H9 (cell line): ENCODE results near the gene SLC24A4. TPM values are rescaled to one million over a fixed set of nuclear protein-coding genes. Genes with fewer than 3 reads are reported as not detected.

Experiments used
- DNase-seq: peaks from one replicate; pipeline ENCODE4 v3.0.0-alpha.2; 2017
- H2AFZ ChIP-seq: one replicate; pipeline ENCODE4 v1.6.1; 2013; ENCODE audit warnings: mild to moderate bottlenecking, low read length, control low read depth, moderate library complexity
- H2AK5ac ChIP-seq: 2 replicates; pipeline ENCODE4 v1.6.1; 2013; ENCODE audit warnings: low read length, control low read depth, mixed read lengths; ENCODE audit not compliant: insufficient read length
- H2BK120ac ChIP-seq: one replicate; pipeline ENCODE4 v1.6.1; 2013; ENCODE audit warnings: low read depth, mild to moderate bottlenecking, low read length, control low read depth, inconsistent platforms; ENCODE audit not compliant: poor library complexity, severe bottlenecking
- H2BK12ac ChIP-seq: 2 replicates; pipeline ENCODE4 v1.6.1; 2013; ENCODE audit warnings: low read length, control low read depth, mixed read lengths, low read depth; ENCODE audit not compliant: insufficient read length
- H2BK15ac ChIP-seq: 2 replicates; pipeline ENCODE4 v1.6.1; 2013; ENCODE audit warnings: low read depth, low read length, control low read depth
- H2BK20ac ChIP-seq: one replicate; pipeline ENCODE4 v1.6.1; 2013; ENCODE audit warnings: low read depth, mild to moderate bottlenecking, low read length, control low read depth, inconsistent platforms; ENCODE audit not compliant: poor library complexity, severe bottlenecking
- H2BK5ac ChIP-seq: 2 replicates; pipeline ENCODE4 v1.6.1; 2013; ENCODE audit warnings: low read length, control low read depth, mixed read lengths; ENCODE audit not compliant: insufficient read length
- H3K14ac ChIP-seq: 2 replicates; pipeline ENCODE4 v1.6.1; 2013; ENCODE audit warnings: low read length, control low read depth; ENCODE audit not compliant: insufficient read depth
- H3K18ac ChIP-seq: 2 replicates; pipeline ENCODE4 v1.6.1; 2013; ENCODE audit warnings: low read depth, mild to moderate bottlenecking, mixed read lengths, low read length, control low read depth; ENCODE audit not compliant: insufficient read length
- H3K23ac ChIP-seq: 2 replicates; pipeline ENCODE4 v1.6.1; 2013; ENCODE audit warnings: low read length, control low read depth, mixed read lengths, low read depth; ENCODE audit not compliant: insufficient read length
- H3K23me2 ChIP-seq: 2 replicates; pipeline ENCODE4 v1.6.1; 2013; ENCODE audit warnings: low read depth, mild to moderate bottlenecking, mixed read lengths, low read length, control low read depth; ENCODE audit not compliant: insufficient read length, poor library complexity, severe bottlenecking
- H3K27ac ChIP-seq: 2 replicates; pipeline ENCODE4 v1.5.1; 2013; ENCODE audit warnings: low read length, control low read depth, mixed read lengths, low read depth; ENCODE audit not compliant: insufficient read length
- H3K27me3 ChIP-seq: 2 replicates; pipeline ENCODE4 v1.6.1; 2013; ENCODE audit warnings: low read length, control low read depth, inconsistent platforms; ENCODE audit not compliant: insufficient read depth
- H3K4ac ChIP-seq: 2 replicates; pipeline ENCODE4 v1.6.1; 2013; ENCODE audit warnings: low read depth, mild to moderate bottlenecking, control low read depth, inconsistent platforms, low read length, moderate library complexity
- H3K4me1 ChIP-seq: 2 replicates; pipeline ENCODE4 v1.6.1; 2013; ENCODE audit warnings: low read length, control low read depth, inconsistent platforms; ENCODE audit not compliant: insufficient read depth
- H3K4me2 ChIP-seq: 2 replicates; pipeline ENCODE4 v1.6.1; 2013; ENCODE audit warnings: low read length, control low read depth, mixed read lengths; ENCODE audit not compliant: insufficient read length, insufficient read depth
- H3K56ac ChIP-seq: 2 replicates; pipeline ENCODE4 v1.6.1; 2013; ENCODE audit warnings: low read depth, mild to moderate bottlenecking, mixed read lengths, low read length, control low read depth; ENCODE audit not compliant: insufficient read length
- H3K79me1 ChIP-seq: 2 replicates; pipeline ENCODE4 v1.6.1; 2013; ENCODE audit warnings: low read depth, mild to moderate bottlenecking, moderate library complexity, low read length, control low read depth, inconsistent platforms; ENCODE audit not compliant: insufficient read depth, poor library complexity, severe bottlenecking
- H3K79me2 ChIP-seq: 2 replicates; pipeline ENCODE4 v1.6.1; 2013; ENCODE audit warnings: low read length, control low read depth, inconsistent platforms; ENCODE audit not compliant: insufficient read depth
- H3K9ac ChIP-seq: 2 replicates; pipeline ENCODE4 v1.6.1; 2013; ENCODE audit warnings: low read length, control low read depth, mixed read lengths; ENCODE audit not compliant: insufficient read length; ENCODE audit errors: extremely low read depth
- H3K9me3 ChIP-seq: one replicate; pipeline ENCODE4 v1.6.1; 2013; ENCODE audit warnings: low read depth, low read length, inconsistent platforms; ENCODE audit not compliant: control insufficient read depth
- H3T11ph ChIP-seq: one replicate; pipeline ENCODE4 v1.6.1; 2013; ENCODE audit warnings: mild to moderate bottlenecking, low read length, control low read depth, inconsistent platforms
- H4K20me1 ChIP-seq: one replicate; pipeline ENCODE4 v1.6.1; 2013; ENCODE audit not compliant: control insufficient read depth, insufficient read length, insufficient read depth
- H4K5ac ChIP-seq: 2 replicates; pipeline ENCODE4 v1.6.1; 2013; ENCODE audit warnings: low read depth, mild to moderate bottlenecking, mixed read lengths, low read length, control low read depth; ENCODE audit not compliant: insufficient read length
- H4K8ac ChIP-seq: replicated peaks from 2 replicates; pipeline ENCODE4 v1.6.1; 2013; ENCODE audit warnings: low read length, control low read depth, mixed read lengths, low read depth; ENCODE audit not compliant: insufficient read length
- H4K91ac ChIP-seq: 2 replicates; pipeline ENCODE4 v1.6.1; 2013; ENCODE audit warnings: low read depth, mild to moderate bottlenecking, moderate library complexity, mixed read lengths, low read length, control low read depth; ENCODE audit not compliant: insufficient read length
- H3K27ac Mint-ChIP-seq, 3 experiments: 2 replicates in 2 of 3; 3 replicates in 1 of 3; pipeline ENCODE4 v1.8.0; 2020 to 2021; ENCODE audit warnings: mixed read lengths in 3 of 3, mild to moderate bottlenecking in 1 of 3, moderate library complexity in 1 of 3
- H3K27me3 Mint-ChIP-seq: 2 replicates; pipeline ENCODE4 v1.8.0; 2021; ENCODE audit warnings: low read depth, mild to moderate bottlenecking, moderate library complexity, mixed read lengths
- H3K36me3 Mint-ChIP-seq, 3 experiments: 2 replicates in 2 of 3; 3 replicates in 1 of 3; pipeline ENCODE4 v1.8.0; 2020 to 2021; ENCODE audit warnings: low read depth in 3 of 3, mixed read lengths in 3 of 3; ENCODE audit not compliant: insufficient read depth in 1 of 3
- H3K4me1 Mint-ChIP-seq, 2 experiments: 2 replicates each; pipeline ENCODE4 v1.8.0; 2020; ENCODE audit warnings: mixed read lengths in 2 of 2
- H3K4me3 Mint-ChIP-seq, 2 experiments: 2 replicates in 1 of 2; 3 replicates in 1 of 2; pipeline ENCODE4 v1.8.0; 2020 to 2021; ENCODE audit warnings: mild to moderate bottlenecking in 2 of 2, mixed read lengths in 2 of 2, moderate library complexity in 1 of 2
- H3K9me3 Mint-ChIP-seq, 2 experiments: 2 replicates in 1 of 2; 3 replicates in 1 of 2; pipeline ENCODE4 v1.8.0; 2020; ENCODE audit warnings: mild to moderate bottlenecking in 2 of 2, mixed read lengths in 2 of 2, moderate library complexity in 1 of 2
- WGBS: extraction: QIAGEN DNeasy Blood & Tissue Kit; methylation state at CpG from one replicate; pipeline ENCODE4 v1.1.7; 2013; ENCODE audit warnings: missing lambda C conversion rate, low lambda C conversion rate, mixed read lengths; ENCODE audit not compliant: insufficient read length; ENCODE audit errors: extremely low coverage; 5-methylcytosine and 5-hydroxymethylcytosine counted together
- total RNA-seq: library from RNA; stranded (reverse); gene quantifications from 2 replicates; pipeline ENCODE4 v1.2.1, GENCODE V29; 2021
- TF ChIP-seq, protein P1 (sequence below): fragments of 200-600 bp; sonication (generic); conservative IDR thresholded peaks from 3 replicates; pipeline ENCODE4 v1.8.0; 2021; ENCODE audit warnings: antibody characterized with exemption, mild to moderate bottlenecking

SLC24A4 gene
- total RNA-seq, 1 experiment from 2014 or later, result 0.24 TPM

DNA sequence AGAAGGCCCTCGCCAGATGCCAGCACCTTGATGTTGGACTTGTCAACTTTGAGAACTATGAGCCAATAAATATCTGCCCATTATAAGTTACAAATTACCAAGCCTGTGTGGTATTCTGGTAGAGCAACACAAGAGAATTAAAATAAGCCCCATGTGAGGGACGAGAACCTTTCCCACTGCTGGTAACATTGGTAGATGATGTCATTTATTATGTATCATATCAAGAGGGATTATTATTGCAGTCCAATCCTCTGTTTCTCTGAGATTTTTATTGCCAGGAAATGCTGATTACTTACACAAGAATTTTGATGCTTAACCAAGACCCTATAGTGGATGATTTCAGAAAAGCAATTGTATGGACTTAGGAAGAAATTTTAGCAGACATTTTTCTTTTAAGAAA is 40.3 kb upstream of the SLC24A4 start:
- Histone ChIP-seq H3T11ph (no peak overlapping the region), H2BK12ac (no peak overlapping the region), H3K4me1 (no peaks in the 10 kb centered on the region)

More for the DNA sequence above, 40.3 kb upstream of the SLC24A4 start:
- H3K9me3 Mint-ChIP-seq, result no peaks in the 10 kb centered on the region; a peak in 3 of 5 replicates
- Histone ChIP-seq H3K79me2 (no peaks in the 10 kb centered on the region), H2BK15ac (no peak overlapping the region), H2AFZ (no peak overlapping the region), H4K91ac (no peak overlapping the region), H3K9me3 (no peaks in the 10 kb centered on the region), H3K23ac (no peak overlapping the region), H4K20me1 (no peaks in the 10 kb centered on the region), H4K5ac (no peak overlapping the region), H3K79me1 (no peaks in the 10 kb centered on the region), H2AK5ac (no peak overlapping the region), H3K27ac (no peak overlapping the region), H3K18ac (no peak overlapping the region), H3K23me2 (no peaks in the 10 kb centered on the region), H3K9ac (no peak overlapping the region), H3K4me2 (no peak overlapping the region), H2BK5ac (no peak overlapping the region), H3K56ac (no peak overlapping the region), H4K8ac (no peak overlapping the region), H2BK120ac (no peak overlapping the region), H3K4ac (no peak overlapping the region), H3K14ac (no peak overlapping the region), H3K27me3 (no peaks in the 10 kb centered on the region), H2BK20ac (no peak overlapping the region)
- TF ChIP-seq, protein P1, sequence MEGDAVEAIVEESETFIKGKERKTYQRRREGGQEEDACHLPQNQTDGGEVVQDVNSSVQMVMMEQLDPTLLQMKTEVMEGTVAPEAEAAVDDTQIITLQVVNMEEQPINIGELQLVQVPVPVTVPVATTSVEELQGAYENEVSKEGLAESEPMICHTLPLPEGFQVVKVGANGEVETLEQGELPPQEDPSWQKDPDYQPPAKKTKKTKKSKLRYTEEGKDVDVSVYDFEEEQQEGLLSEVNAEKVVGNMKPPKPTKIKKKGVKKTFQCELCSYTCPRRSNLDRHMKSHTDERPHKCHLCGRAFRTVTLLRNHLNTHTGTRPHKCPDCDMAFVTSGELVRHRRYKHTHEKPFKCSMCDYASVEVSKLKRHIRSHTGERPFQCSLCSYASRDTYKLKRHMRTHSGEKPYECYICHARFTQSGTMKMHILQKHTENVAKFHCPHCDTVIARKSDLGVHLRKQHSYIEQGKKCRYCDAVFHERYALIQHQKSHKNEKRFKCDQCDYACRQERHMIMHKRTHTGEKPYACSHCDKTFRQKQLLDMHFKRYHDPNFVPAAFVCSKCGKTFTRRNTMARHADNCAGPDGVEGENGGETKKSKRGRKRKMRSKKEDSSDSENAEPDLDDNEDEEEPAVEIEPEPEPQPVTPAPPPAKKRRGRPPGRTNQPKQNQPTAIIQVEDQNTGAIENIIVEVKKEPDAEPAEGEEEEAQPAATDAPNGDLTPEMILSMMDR, result no peak
- no peaks in the 10 kb centered on the region for H3K4me1 Mint-ChIP-seq
- DNase-seq, result no peak
- WGBS, result no CpG with 5 or more reads among the region's 2 CpGs
- peaks cover 0 to 1% (median 0%) of the 10 kb centered on the region in 3 experiments; a peak in 1 of 7 replicates for H3K36me3 Mint-ChIP-seq
- no peak overlapping the region for H3K4me3 Mint-ChIP-seq
- H3K27ac Mint-ChIP-seq, result no peak overlapping the region
- no peaks in the 10 kb centered on the region; the same call in 1 of the 2 replicates for H3K27me3 Mint-ChIP-seq
